Astrocyte of the cerebellum (primary cell): ENCODE data around the gene POU2F3.

Source experiments
- DNase-seq: peaks from one replicate; pipeline ENCODE4 v3.0.0-alpha.2; 2011; ENCODE audit warnings: low read depth
- H3K4me3 ChIP-seq: 2 replicates; pipeline ENCODE4 v1.5.1; 2011; ENCODE audit warnings: mild to moderate bottlenecking, low read depth, low read length, moderate library complexity
- in situ Hi-C: cut with HindIII; loops from 2 replicates; pipeline ENCODE4 v1.10.0; 2017; ENCODE audit warnings: low sequenced_read_pairs
- TF ChIP-seq, protein P1 (sequence below): IDR thresholded peaks from 2 replicates; pipeline ENCODE4 v1.5.1; 2012; ENCODE audit warnings: low read length, low read depth, moderate library complexity, mild to moderate bottlenecking; ENCODE audit errors: missing control alignments

The POU2F3 gene

DNA sequence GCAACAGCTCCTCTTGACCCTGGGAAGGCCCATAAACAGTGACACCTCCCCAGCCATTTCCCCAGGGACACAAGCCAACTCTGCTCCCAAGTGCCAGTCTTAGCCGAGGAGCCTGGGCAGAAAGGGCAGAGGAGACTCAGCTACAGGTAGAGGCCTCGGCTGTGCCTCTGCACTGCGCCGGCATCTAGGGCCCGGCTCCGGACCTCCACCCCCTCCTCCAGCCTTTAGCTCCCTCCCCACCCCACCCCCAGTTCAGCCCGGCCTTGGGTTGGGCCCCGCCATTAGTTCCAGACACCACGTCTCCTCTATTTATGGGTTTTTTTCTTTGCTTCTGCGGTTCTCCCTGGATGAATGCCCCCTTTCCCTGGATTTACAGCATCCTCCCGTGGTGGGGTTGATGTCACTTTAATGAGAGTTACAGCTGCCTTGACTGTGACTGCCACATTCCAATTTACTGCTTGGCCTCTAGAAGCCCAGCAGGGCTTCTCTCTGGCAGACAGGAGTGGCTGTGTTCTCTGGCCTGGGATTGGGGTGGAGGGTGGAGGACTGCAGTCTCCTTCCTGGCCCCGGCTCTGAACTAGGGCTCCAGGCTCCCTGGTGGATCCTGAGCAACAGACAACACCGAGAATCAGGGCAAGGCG lies 42.6 kb upstream of the POU2F3 start:
- TF ChIP-seq, protein P1, sequence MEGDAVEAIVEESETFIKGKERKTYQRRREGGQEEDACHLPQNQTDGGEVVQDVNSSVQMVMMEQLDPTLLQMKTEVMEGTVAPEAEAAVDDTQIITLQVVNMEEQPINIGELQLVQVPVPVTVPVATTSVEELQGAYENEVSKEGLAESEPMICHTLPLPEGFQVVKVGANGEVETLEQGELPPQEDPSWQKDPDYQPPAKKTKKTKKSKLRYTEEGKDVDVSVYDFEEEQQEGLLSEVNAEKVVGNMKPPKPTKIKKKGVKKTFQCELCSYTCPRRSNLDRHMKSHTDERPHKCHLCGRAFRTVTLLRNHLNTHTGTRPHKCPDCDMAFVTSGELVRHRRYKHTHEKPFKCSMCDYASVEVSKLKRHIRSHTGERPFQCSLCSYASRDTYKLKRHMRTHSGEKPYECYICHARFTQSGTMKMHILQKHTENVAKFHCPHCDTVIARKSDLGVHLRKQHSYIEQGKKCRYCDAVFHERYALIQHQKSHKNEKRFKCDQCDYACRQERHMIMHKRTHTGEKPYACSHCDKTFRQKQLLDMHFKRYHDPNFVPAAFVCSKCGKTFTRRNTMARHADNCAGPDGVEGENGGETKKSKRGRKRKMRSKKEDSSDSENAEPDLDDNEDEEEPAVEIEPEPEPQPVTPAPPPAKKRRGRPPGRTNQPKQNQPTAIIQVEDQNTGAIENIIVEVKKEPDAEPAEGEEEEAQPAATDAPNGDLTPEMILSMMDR = no peak
- DNase-seq = no peak
- H3K4me3 ChIP-seq = no peak overlapping the region
- in situ Hi-C loops = loop anchor here (5.0 kb wide), 1 partner anchor 60 kb away; no protein-coding TSS in a partner anchor

DNA sequence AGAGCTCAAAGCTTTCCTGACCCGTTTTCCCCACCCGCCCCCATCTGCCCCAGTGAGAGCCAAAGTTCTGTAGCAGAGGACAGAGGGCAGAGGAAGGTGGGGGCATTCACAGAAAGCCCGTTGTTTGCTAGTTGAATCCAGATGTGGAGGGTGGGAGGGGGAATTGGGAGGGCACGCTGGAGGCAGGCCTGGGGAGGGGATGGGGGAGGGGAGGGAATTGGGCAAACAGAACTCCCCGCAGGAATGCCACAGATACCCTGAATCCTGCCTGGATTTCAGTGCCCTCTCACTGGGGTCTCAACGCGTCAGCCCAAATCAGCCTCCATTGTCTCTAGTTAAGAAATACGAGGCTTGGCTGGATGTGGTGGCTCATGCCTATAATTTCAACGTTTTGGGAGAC lies 42.0 kb upstream of the POU2F3 start:
- TF ChIP-seq, protein P1 = no peak
- no peak overlapping the region for H3K4me3 ChIP-seq
- in situ Hi-C loops = loop anchor here (5.0 kb wide), 1 partner anchor 59 kb away; no protein-coding TSS in a partner anchor
- DNase-seq = no peak

DNA sequence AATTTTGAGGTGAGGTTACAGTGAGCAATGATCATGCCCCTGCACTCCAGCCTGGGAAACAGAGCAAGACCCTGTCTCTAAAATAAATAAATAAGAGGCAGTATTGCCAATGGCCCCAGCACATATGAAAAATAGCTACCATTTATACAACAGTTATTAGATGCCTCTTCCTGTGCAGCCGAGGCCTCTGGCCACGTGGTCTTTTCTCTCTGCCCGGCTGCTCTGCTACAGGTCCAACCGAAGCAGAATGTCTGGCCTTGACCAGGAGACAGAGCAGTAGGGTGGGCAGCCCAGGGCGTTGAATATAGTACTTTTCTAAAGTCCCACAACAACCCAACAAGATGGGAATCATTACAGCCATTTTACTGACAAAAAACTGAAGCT lies 41.5 kb upstream of the POU2F3 start:
- DNase-seq = no peak
- no peak overlapping the region for H3K4me3 ChIP-seq
- in situ Hi-C loops = loop anchor here (5.0 kb wide), 1 partner anchor 59 kb away; no protein-coding TSS in a partner anchor
- TF ChIP-seq, protein P1 = no peak

DNA sequence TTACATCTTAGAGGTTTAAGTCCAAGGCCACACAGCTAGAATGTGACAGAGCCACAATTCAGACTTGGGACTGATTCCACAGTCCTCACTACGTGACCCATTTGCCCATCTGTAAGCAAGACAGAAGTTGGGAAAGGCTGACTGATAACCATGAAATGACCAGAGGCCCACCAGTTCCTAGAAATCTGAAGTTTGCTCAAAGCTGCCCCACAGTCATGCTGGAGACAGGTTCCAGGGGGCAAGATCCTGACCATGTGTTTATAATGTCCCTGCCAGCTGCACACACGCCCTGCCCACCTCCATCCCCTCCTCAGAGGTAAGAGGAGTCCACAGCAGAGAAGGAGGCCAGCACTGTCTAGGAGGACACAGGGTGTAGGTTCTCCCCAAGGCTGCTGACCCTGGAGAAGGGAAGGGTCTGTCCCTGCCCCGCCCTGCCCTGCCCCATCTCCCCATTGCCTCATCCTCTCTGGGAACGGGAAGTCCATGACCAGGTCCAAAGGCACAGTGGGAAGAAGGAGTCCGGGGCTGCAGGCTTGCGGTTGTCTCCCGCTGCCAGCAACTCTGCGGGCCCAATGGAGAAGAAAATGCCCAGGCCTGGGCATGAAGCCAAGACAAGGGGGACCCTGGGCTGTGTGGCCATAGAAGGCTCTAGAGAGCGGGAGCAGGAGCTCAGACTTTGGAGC lies 41.0 kb upstream of the POU2F3 start:
- no peak overlapping the region for H3K4me3 ChIP-seq
- TF ChIP-seq, protein P1 = no peak
- in situ Hi-C loops = loop anchor here (5.0 kb wide), 1 partner anchor 58 kb away; no protein-coding TSS in a partner anchor
- no peak for DNase-seq

DNA sequence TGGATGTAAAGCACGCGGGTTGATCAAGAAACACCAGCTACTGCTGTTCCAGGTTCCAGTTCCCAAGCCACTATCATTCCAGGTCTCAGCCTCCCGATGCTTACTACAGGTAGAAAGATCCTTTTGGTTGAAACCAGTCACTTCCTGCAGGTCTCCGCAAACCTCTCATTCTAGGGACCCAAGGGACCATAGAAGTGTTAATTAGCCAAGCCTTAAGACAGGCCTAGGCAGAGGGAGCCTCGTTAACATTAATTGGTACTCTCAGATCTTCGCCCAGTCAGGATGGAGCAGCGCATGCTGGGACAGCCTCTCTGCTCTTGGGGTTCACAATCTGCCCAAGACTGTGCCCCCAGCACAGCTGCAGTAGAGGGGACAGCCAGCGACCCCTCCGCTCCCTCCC lies 40.3 kb upstream of the POU2F3 start:
- no peak overlapping the region for H3K4me3 ChIP-seq
- in situ Hi-C loops = loop anchor here (5.0 kb wide), 1 partner anchor 58 kb away; no protein-coding TSS in a partner anchor
- DNase-seq = no peak
- TF ChIP-seq, protein P1 = no peak

DNA sequence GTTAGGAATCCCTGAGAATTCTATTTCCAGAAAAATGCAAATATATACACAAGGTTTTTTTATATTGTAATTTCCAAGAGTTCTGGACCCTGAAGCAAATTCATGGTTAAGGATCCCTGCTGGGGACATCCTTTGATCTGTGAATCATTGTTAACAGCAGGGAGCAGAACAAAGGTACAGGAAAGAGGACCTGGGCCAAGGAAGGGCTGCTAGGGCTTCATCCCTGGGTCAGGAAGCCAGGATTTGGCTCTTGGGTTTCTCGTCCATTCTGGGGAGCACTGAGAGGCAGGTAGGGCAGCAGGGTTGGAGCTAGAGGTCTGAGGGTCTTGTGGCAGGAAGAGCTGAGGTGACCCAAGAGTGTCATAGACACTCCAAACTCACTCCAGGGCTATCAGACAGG lies 39.3 kb upstream of the POU2F3 start:
- TF ChIP-seq, protein P1 = no peak
- in situ Hi-C loops = no loop called here
- H3K4me3 ChIP-seq = no peak overlapping the region
- peak; percentile 58 for DNase-seq
